ENCODE data around the gene ZNF567. TPM values are rescaled to one million over a fixed set of nuclear protein-coding genes. Genes with fewer than 3 reads are reported as not detected.
A peak's percentile ranks its signal among the peaks of the same experiment; 100 is the strongest.

Gene ZNF567
- total RNA-seq, 2 experiments from 2014 or later: 8.3 to 8.6 TPM

DNA sequence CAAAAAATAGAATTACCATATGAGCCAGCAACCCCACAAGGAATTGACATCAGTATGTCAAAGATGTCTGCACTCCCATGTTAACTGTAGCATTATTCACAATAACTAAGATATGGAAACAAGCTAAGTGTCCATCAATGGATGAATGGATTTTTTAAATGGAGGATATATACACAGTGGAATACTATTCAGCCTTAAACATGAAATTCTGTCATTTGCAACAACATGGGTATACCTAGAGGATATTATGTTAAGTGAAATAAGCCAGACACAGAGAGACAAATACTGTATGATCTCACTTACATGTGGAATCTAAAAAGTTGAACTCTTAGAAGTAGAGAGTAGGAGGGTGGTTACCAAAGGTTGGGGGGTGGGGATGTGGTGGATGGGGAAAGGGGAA, 8.0 kb upstream of the ZNF567 start:
- intact Hi-C loops (cut with micrococcal nuclease; ENCODE audit: unreplicated experiment): no loop called here
- CTCF ChIA-PET (ENCODE audit: unreplicated experiment): no interaction called here
- H3K27ac ChIP-seq (ENCODE audit: low read depth, low read length, poor library complexity, severe bottlenecking): no peak overlapping the region
- peaks cover 12% of the 10 kb centered on the region; the same call in 1 of the 2 replicates for H3K9me3 ChIP-seq (ENCODE audit: low read length)
- H3K4me2 ChIP-seq (ENCODE audit: low read length): no peak overlapping the region
- no TSS peak for BruUV-seq (replicated peaks)
- no peaks in the 10 kb centered on the region for H3K79me2 ChIP-seq (ENCODE audit: insufficient read depth, low read depth, low read length)
- no peaks in the 10 kb centered on the region for H3K4me1 ChIP-seq (ENCODE audit: insufficient read depth, low read length, poor library complexity, severe bottlenecking)
- H3K36me3 ChIP-seq (ENCODE audit: insufficient read depth, low read length): peaks cover 28% of the 10 kb centered on the region
- no peak for DNase-seq (ENCODE audit: low spot score)
- H3K4me3 ChIP-seq (ENCODE audit: low read depth, low read length, poor library complexity, severe bottlenecking): no peak overlapping the region
- H2AFZ ChIP-seq (ENCODE audit: low read length): no peak overlapping the region
- TF ChIP-seq EZH2phosphoT487 (IDR thresholded peaks at IDR 0.05; ENCODE audit: borderline replicate concordance, low read depth, low read length): no peak
- TF ChIP-seq, protein P1, sequence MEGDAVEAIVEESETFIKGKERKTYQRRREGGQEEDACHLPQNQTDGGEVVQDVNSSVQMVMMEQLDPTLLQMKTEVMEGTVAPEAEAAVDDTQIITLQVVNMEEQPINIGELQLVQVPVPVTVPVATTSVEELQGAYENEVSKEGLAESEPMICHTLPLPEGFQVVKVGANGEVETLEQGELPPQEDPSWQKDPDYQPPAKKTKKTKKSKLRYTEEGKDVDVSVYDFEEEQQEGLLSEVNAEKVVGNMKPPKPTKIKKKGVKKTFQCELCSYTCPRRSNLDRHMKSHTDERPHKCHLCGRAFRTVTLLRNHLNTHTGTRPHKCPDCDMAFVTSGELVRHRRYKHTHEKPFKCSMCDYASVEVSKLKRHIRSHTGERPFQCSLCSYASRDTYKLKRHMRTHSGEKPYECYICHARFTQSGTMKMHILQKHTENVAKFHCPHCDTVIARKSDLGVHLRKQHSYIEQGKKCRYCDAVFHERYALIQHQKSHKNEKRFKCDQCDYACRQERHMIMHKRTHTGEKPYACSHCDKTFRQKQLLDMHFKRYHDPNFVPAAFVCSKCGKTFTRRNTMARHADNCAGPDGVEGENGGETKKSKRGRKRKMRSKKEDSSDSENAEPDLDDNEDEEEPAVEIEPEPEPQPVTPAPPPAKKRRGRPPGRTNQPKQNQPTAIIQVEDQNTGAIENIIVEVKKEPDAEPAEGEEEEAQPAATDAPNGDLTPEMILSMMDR (conservative IDR thresholded peaks at IDR 0.05; ENCODE audit: low read length): no peak
- H4K20me1 ChIP-seq (ENCODE audit: insufficient read depth, low read length): no peaks in the 10 kb centered on the region
- H3K9me2 ChIP-seq (ENCODE audit: insufficient read depth, low read length): no peaks in the 10 kb centered on the region
- POLR2A ChIA-PET: interaction anchor here (0.7 kb wide), 1 partner anchor 23 kb away, joined by 3 read pairs; no protein-coding TSS in a partner anchor

DNA sequence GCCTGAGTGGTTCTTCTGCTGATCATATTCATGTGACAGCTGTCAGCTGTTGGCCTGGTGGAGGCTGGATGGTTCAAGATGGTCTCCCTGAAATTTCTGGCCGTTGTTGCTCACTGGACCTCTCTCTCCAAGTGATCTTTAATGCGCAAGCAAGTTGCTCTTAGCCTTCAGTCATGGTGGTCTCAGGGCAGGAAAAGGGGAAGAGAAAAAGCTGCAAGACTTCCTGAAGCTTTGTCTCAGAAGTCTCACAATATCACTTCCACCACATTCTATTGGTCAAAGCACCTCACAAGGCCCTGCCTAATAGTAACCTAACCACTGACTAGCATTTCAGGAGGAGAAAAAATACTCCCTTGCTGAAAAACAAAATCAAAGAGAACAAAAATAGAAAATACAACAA, 1.6 kb upstream of the ZNF567 start:
- H3K79me2 ChIP-seq (ENCODE audit: insufficient read depth, low read depth, low read length): peaks cover 14% of the 10 kb centered on the region

More for the DNA sequence above, 1.6 kb upstream of the ZNF567 start:
- Histone ChIP-seq H3K9me3 (ENCODE audit: low read length) (peaks cover 16% of the 10 kb centered on the region), H3K9me2 (ENCODE audit: insufficient read depth, low read length) (no peaks in the 10 kb centered on the region), H2AFZ (ENCODE audit: low read length) (no peak overlapping the region; the same call in 1 of the 2 replicates), H3K4me3 (ENCODE audit: low read depth, low read length, poor library complexity, severe bottlenecking) (peak overlapping the region; percentile 80), H3K36me3 (ENCODE audit: insufficient read depth, low read length) (peaks cover 41% of the 10 kb centered on the region), H3K27ac (ENCODE audit: low read depth, low read length, poor library complexity, severe bottlenecking) (no peak overlapping the region), H3K4me2 (ENCODE audit: low read length) (peak overlapping the region; percentile 86), H3K4me1 (ENCODE audit: insufficient read depth, low read length, poor library complexity, severe bottlenecking) (peaks cover 12% of the 10 kb centered on the region), H4K20me1 (ENCODE audit: insufficient read depth, low read length) (no peaks in the 10 kb centered on the region)
- intact Hi-C loops (cut with micrococcal nuclease; ENCODE audit: unreplicated experiment): loop anchor here (2.0 to 10.0 kb wide), 4 partner anchors 87 to 529 kb away; partner anchors contain the start of genes ZNF260, ZNF383, ZNF529 and ZNF585B
- ChIA-PET CTCF (ENCODE audit: unreplicated experiment) (no interaction called here), POLR2A (interaction anchor here (2.2 kb wide), 1 partner anchor 471 kb away, joined by 5 read pairs; the partner anchor contains the start of genes ZNF146 and ZNF565)
- BruUV-seq (replicated peaks): no TSS peak
- peak; percentile 36 for DNase-seq (ENCODE audit: low spot score)
- TF ChIP-seq, protein P1 (conservative IDR thresholded peaks at IDR 0.05; ENCODE audit: low read length): no peak
- TF ChIP-seq EZH2phosphoT487 (IDR thresholded peaks at IDR 0.05; ENCODE audit: borderline replicate concordance, low read depth, low read length): no peak
